ENCODE results near the gene CRYM.

Gene CRYM

GRCh38 chr16:21244518-21245215 lies 33.4 kb downstream of the CRYM start:
- DNase-seq (ENCODE audit: low spot score) = no peak

- DNase-seq (ENCODE audit: low spot score) = no peak
These were observed 35.3 kb downstream of the CRYM start for GRCh38 chr16:21242756-21243155.

- DNase-seq (ENCODE audit: low spot score) = no peak
These were observed 38.4 kb downstream of the CRYM start for GRCh38 chr16:21239646-21240045.

- no peak for DNase-seq (ENCODE audit: low spot score)
These were observed 41.3 kb downstream of the CRYM start for GRCh38 chr16:21236831-21237230.

- no peak for DNase-seq (ENCODE audit: low spot score)
These were observed 42.9 kb downstream of the CRYM start for GRCh38 chr16:21235199-21235585.

- no peak for DNase-seq (ENCODE audit: low spot score)
These were observed 44.5 kb downstream of the CRYM start, which contains the start of gene ANKS4B for GRCh38 chr16:21233521-21234150. Gene ANKS4B (plus strand): TSS chr16:21233699. CDS start chr16:21233738, 39 bp downstream.

GRCh38 chr16:21233045-21233520 lies 45.0 kb downstream of the CRYM start:
- DNase-seq (ENCODE audit: low spot score) = no peak

GRCh38 chr16:21228361-21228872 lies 49.7 kb downstream of the CRYM start:
- DNase-seq (ENCODE audit: low spot score) = no peak

- DNase-seq (ENCODE audit: low spot score) = no peak
These were observed 50.2 kb downstream of the CRYM start for GRCh38 chr16:21227866-21228265.

- DNase-seq (ENCODE audit: low spot score) = no peak
These were observed 51.3 kb downstream of the CRYM start for GRCh38 chr16:21226749-21227148.

GRCh38 chr16:21224800-21225199 lies 53.3 kb downstream of the CRYM start:
- no peak for DNase-seq (ENCODE audit: low spot score)

GRCh38 chr16:21223787-21224186 lies 54.3 kb downstream of the CRYM start:
- DNase-seq (ENCODE audit: low spot score) = no peak

GRCh38 chr16:21222495-21223337 lies 55.4 kb downstream of the CRYM start:
- DNase-seq (ENCODE audit: low spot score) = no peak

GRCh38 chr16:21219551-21219950 lies 58.5 kb downstream of the CRYM start:
- no peak for DNase-seq (ENCODE audit: low spot score)

- no peak for DNase-seq (ENCODE audit: low spot score)
These were observed 59.9 kb downstream of the CRYM start for GRCh38 chr16:21218153-21218552.

GRCh38 chr16:21217121-21217520 lies 61.0 kb downstream of the CRYM start:
- DNase-seq (ENCODE audit: low spot score) = no peak

GRCh38 chr16:21214086-21214485 lies 64.0 kb downstream of the CRYM start:
- no peak for DNase-seq (ENCODE audit: low spot score)

GRCh38 chr16:21211486-21211885 lies 66.6 kb downstream of the CRYM start, which contains the start of gene ZP2:
Gene ZP2 (minus strand): TSS chr16:21211574. CDS start chr16:21211547, 27 bp downstream.
- DNase-seq (ENCODE audit: low spot score) = no peak

Measured in left forelimb (tissue), 1 donor.